Keratinocyte (primary cell): Measurements from ENCODE around the gene TIGD7.

Source experiments
- EZH2 ChIP-seq: IDR thresholded peaks from one replicate; pipeline ENCODE4 v1.6.1; 2012; ENCODE audit warnings: inconsistent platforms, mild to moderate bottlenecking, low read length, moderate library complexity
- TF ChIP-seq, protein P1 (sequence below), 3 experiments: IDR thresholded peaks in 1 of 3; conservative IDR thresholded peaks in 1 of 3; optimal IDR thresholded peaks in 1 of 3; 2 replicates in 2 of 3; 3 replicates in 1 of 3; pipeline versions ENCODE3 to v1.5.1; 2011; ENCODE audit warnings: low read length in 3 of 3, mild to moderate bottlenecking in 3 of 3, moderate library complexity in 2 of 3, control low read depth in 1 of 3, inconsistent platforms in 1 of 3; ENCODE audit not compliant: insufficient read depth in 2 of 3; ENCODE audit errors: extremely low read depth in 1 of 3

GRCh38 chr16:3328104-3328503, 22.9 kb upstream of the TIGD7 start:
- TF ChIP-seq, protein P1, sequence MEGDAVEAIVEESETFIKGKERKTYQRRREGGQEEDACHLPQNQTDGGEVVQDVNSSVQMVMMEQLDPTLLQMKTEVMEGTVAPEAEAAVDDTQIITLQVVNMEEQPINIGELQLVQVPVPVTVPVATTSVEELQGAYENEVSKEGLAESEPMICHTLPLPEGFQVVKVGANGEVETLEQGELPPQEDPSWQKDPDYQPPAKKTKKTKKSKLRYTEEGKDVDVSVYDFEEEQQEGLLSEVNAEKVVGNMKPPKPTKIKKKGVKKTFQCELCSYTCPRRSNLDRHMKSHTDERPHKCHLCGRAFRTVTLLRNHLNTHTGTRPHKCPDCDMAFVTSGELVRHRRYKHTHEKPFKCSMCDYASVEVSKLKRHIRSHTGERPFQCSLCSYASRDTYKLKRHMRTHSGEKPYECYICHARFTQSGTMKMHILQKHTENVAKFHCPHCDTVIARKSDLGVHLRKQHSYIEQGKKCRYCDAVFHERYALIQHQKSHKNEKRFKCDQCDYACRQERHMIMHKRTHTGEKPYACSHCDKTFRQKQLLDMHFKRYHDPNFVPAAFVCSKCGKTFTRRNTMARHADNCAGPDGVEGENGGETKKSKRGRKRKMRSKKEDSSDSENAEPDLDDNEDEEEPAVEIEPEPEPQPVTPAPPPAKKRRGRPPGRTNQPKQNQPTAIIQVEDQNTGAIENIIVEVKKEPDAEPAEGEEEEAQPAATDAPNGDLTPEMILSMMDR (optimal IDR thresholded peaks at IDR 0.05 in 1 of 3, IDR thresholded peaks at IDR 0.05 in 1 of 3, conservative IDR thresholded peaks at IDR 0.05 in 1 of 3; ENCODE audit: extremely low read depth in 1 of 3, insufficient read depth in 2 of 3, low read length in 3 of 3), result no peak
- TF ChIP-seq EZH2, result no peak
